OCI-LY7 (cell line): ENCODE measurements around the gene CIITA.

Experiments used
- CTCF ChIP-seq: fragments of 200-600 bp; sonication (generic); conservative IDR thresholded peaks from 2 replicates; pipeline ENCODE4 v1.5.1; 2014; ENCODE audit warnings: mild to moderate bottlenecking, antibody characterized with exemption, low read length, moderate library complexity, mixed read lengths
- EZH2phosphoT487 ChIP-seq: fragments of 200-600 bp; sonication (generic); IDR thresholded peaks from 2 replicates; pipeline ENCODE4 v1.6.1; 2018; ENCODE audit warnings: low read depth, borderline replicate concordance, mild to moderate bottlenecking, mixed run types, antibody characterized with exemption, low read length, moderate library complexity, mixed read lengths

DNA sequence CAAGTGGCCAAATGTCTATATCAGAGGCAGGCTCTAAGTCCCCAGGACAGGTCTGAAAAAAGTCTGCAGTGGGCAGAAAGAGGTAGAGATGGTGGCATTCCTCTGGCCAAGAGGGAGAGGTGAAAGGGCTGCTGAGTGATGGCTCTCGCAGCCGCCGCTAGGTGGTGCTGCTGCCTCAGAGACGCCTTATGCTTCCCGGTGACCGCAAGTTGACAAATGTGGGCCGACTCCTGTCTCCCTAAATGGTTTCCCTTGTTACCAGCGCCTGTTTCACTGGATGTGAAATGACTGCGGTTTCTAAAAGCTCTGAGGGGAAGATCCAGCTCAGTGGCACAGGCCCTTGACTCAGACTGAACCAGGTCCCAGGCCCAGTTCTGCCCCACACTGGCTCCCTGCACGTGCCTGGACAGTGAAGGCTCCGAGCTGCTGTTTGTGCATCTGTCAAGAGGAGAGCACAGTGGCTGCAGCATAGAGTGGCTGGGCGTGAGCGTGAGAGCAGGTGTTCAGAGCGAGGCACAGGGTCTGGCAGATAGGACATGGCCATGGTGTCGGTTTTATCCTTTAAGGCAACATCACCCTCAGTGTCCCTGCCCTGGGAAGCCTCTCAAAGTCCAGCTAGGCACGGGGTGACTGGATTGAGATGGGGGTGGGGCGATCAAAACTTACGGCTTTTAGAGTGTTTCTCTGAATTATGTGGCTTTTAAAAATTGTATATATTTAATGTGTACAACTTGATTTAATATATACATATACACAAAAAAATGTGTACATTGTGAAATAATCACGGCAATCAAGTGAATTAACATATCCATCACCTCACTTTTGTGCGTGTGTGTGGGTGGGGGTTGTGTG is 87.3 kb downstream of the CIITA start:
- peak; percentile 95 for TF ChIP-seq CTCF
- TF ChIP-seq EZH2phosphoT487 = no peak
